ENCODE data around the gene PDGFB. TPM values are rescaled to one million over a fixed set of nuclear protein-coding genes. Genes with fewer than 3 reads are reported as not detected.

The PDGFB gene
- total and polyA plus RNA-seq, 2 of the 4 experiments (the other 2 are of a cell fraction): 0.07 TPM; not detected in 1

- Histone ChIP-seq H3K9me1 (ENCODE audit: insufficient read depth, low read length) (no peaks in the 10 kb centered on the region), H3K18ac (ENCODE audit: low read depth, low read length) (no peak overlapping the region), H3K36me3 (ENCODE audit: control insufficient read depth, insufficient read depth, low read length) (no peaks in the 10 kb centered on the region), H3K23ac (ENCODE audit: low read depth, low read length) (no peak overlapping the region), H4K8ac (ENCODE audit: low read depth in 2 of 2, low read length in 2 of 2) (no peak overlapping the region), H2AK9ac (replicated peaks; ENCODE audit: low read depth, low read length, poor library complexity) (no peak overlapping the region), H2BK20ac (ENCODE audit: low read depth, low read length) (no peak overlapping the region), H3K14ac (replicated peaks; ENCODE audit: low read depth, low read length) (no peak overlapping the region), H2BK120ac (ENCODE audit: low read depth, low read length) (no peak overlapping the region), H3K4me2 (ENCODE audit: low read depth, low read length) (no peak overlapping the region), H2AFZ (replicated peaks; ENCODE audit: low read length, poor library complexity) (no peak overlapping the region), H3K79me1 (ENCODE audit: low read depth in 1 of 2, low read length in 2 of 2) (no peaks in the 10 kb centered on the region), H2BK5ac (ENCODE audit: low read depth, low read length, poor library complexity, severe bottlenecking) (no peak overlapping the region), H3K56ac (ENCODE audit: extremely low read depth, insufficient read depth, low read length) (no peak overlapping the region), H3K27me3 (ENCODE audit: control insufficient read depth, insufficient read depth, low read length) (peaks cover 1% of the 10 kb centered on the region; the same call in 1 of the 2 replicates), H4K20me1 (ENCODE audit: insufficient read depth, low read length) (no peaks in the 10 kb centered on the region), H3K4me1 (ENCODE audit: control insufficient read depth, insufficient read depth, low read length) (peaks cover 3% of the 10 kb centered on the region; the same call in 1 of the 2 replicates), H4K91ac (ENCODE audit: insufficient read depth, low read depth, low read length) (no peak overlapping the region), H3K9me3 (ENCODE audit: control insufficient read depth, insufficient read depth, low read length) (peaks cover 5% of the 10 kb centered on the region; the same call in 1 of the 2 replicates), H3K4ac (ENCODE audit: low read depth, low read length) (no peak overlapping the region), H2AK5ac (ENCODE audit: low read depth, low read length) (no peak overlapping the region), H3K4me3 (ENCODE audit: insufficient read depth, low read depth, low read length) (no peak overlapping the region), H2BK15ac (ENCODE audit: low read depth, low read length) (no peak overlapping the region), H3K9ac (ENCODE audit: low read depth, low read length) (no peak overlapping the region), H3K27ac (ENCODE audit: insufficient read depth, low read length) (no peak overlapping the region), H4K5ac (ENCODE audit: low read depth, low read length) (no peak overlapping the region)
- no peak for ATAC-seq (ENCODE audit: low read depth)
- no peak for DNase-seq
- dilution Hi-C loops (cut with HindIII; ENCODE audit: low sequenced_read_pairs, unreplicated experiment): no loop called here
- 67% methylated on average over 4 of the region's 12 CpGs; no CpG with 5 or more reads in 1 of the 2 experiments for WGBS, 2 experiments (ENCODE audit: extremely low coverage in 2 of 2, insufficient read length in 1 of 2)
- no TSS peak for BruUV-seq (replicated peaks)
- TF ChIP-seq ELK1 (IDR thresholded peaks at IDR 0.05; ENCODE audit: borderline replicate concordance, low read depth, low read length) (no peak), POLR2A (IDR thresholded peaks at IDR 0.05; ENCODE audit: low read depth, low read length) (no peak), RFX5 (IDR thresholded peaks at IDR 0.05; ENCODE audit: low read depth, low read length) (no peak), CHD1 (IDR thresholded peaks at IDR 0.05; ENCODE audit: low read depth, low read length) (no peak), CEBPB (IDR thresholded peaks at IDR 0.05; ENCODE audit: low read depth, low read length) (no peak), MAZ (IDR thresholded peaks at IDR 0.05; ENCODE audit: borderline replicate concordance, low read depth, low read length) (no peak), FOS (IDR thresholded peaks at IDR 0.05; ENCODE audit: low read depth, low read length) (no peak), RAD21 (IDR thresholded peaks at IDR 0.05; ENCODE audit: low read length) (no peak), RCOR1 (IDR thresholded peaks at IDR 0.05; ENCODE audit: insufficient replicate concordance, low read length) (no peak)
- TF ChIP-seq, protein P1, sequence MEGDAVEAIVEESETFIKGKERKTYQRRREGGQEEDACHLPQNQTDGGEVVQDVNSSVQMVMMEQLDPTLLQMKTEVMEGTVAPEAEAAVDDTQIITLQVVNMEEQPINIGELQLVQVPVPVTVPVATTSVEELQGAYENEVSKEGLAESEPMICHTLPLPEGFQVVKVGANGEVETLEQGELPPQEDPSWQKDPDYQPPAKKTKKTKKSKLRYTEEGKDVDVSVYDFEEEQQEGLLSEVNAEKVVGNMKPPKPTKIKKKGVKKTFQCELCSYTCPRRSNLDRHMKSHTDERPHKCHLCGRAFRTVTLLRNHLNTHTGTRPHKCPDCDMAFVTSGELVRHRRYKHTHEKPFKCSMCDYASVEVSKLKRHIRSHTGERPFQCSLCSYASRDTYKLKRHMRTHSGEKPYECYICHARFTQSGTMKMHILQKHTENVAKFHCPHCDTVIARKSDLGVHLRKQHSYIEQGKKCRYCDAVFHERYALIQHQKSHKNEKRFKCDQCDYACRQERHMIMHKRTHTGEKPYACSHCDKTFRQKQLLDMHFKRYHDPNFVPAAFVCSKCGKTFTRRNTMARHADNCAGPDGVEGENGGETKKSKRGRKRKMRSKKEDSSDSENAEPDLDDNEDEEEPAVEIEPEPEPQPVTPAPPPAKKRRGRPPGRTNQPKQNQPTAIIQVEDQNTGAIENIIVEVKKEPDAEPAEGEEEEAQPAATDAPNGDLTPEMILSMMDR (conservative IDR thresholded peaks at IDR 0.05; ENCODE audit: low read depth, low read length): no peak
- intact Hi-C loops (cut with micrococcal nuclease): no loop called here
- ChIA-PET CTCF (no interaction called here), POLR2A (ENCODE audit: unreplicated experiment) (interaction anchor here (0.6 kb wide), 1 partner anchor 73 kb away, joined by 3 read pairs; no protein-coding TSS in a partner anchor)
- in situ Hi-C loops (cut with MboI; ENCODE audit: low sequenced_read_pairs): no loop called here
These were observed 17.1 kb downstream of the PDGFB start for GRCh38 chr22:39227542-39228272.

All from IMR-90 (cell line).